Measurements from ENCODE around the gene COBL.
A peak's percentile ranks its signal among the peaks of the same experiment; 100 is the strongest.

COBL gene

GRCh38 chr7:51351661-51352060 lies 35.1 kb upstream of the COBL start:
- H3K79me1 ChIP-seq (ENCODE audit: low read depth, low read length): no peaks in the 10 kb centered on the region
- no peak overlapping the region for H2BK5ac ChIP-seq (ENCODE audit: low read length)
- no CpG with 5 or more reads among the region's 5 CpGs for WGBS, 2 donors (ENCODE audit: extremely low coverage in 2 of 2, insufficient read length in 2 of 2, insufficient replicate concordance in 1 of 2)
- no peak overlapping the region for H3K27ac ChIP-seq (replicated peaks; ENCODE audit: low read length)
- H3K27me3 ChIP-seq (ENCODE audit: control insufficient read depth in 3 of 3, insufficient read depth in 3 of 3, low read depth in 1 of 3, low read length in 3 of 3): no peaks in the 10 kb centered on the region
- H3K36me3 ChIP-seq (replicated peaks in 1 of 2; ENCODE audit: control insufficient read depth in 2 of 2, insufficient read depth in 2 of 2, low read length in 2 of 2): no peaks in the 10 kb centered on the region
- no peak overlapping the region for H4K8ac ChIP-seq (ENCODE audit: low read depth, low read length)
- no peak overlapping the region for H2AK5ac ChIP-seq (ENCODE audit: low read depth, low read length)
- H2BK15ac ChIP-seq (ENCODE audit: low read length): no peak overlapping the region
- no peaks in the 10 kb centered on the region for H3K9me3 ChIP-seq (replicated peaks in 1 of 2; ENCODE audit: control insufficient read depth in 2 of 2, insufficient read depth in 1 of 2, low read depth in 1 of 2, low read length in 2 of 2)
- H2AFZ ChIP-seq (ENCODE audit: low read length): no peak overlapping the region
- no peak overlapping the region for H3K4me2 ChIP-seq (ENCODE audit: insufficient read depth, low read length, poor library complexity, severe bottlenecking)
- H3K14ac ChIP-seq (ENCODE audit: low read length): no peak overlapping the region
- no peak overlapping the region for H2BK12ac ChIP-seq (ENCODE audit: low read length)
- H2BK120ac ChIP-seq (ENCODE audit: low read depth, low read length): no peak overlapping the region
- no peak overlapping the region for H4K91ac ChIP-seq (ENCODE audit: low read depth, low read length, poor library complexity)
- no peak overlapping the region for H3K23ac ChIP-seq (ENCODE audit: low read depth, low read length, poor library complexity)
- H3K4me3 ChIP-seq (ENCODE audit: low read length in 2 of 2): no peak overlapping the region
- H3K4ac ChIP-seq (ENCODE audit: low read length): no peak overlapping the region
- no peak overlapping the region for H3K9ac ChIP-seq (ENCODE audit: low read depth, low read length, poor library complexity)
- H3K18ac ChIP-seq (ENCODE audit: low read length): no peak overlapping the region
- DNase-seq (ENCODE audit: low spot score): no peak
- H3K4me1 ChIP-seq (ENCODE audit: control insufficient read depth in 2 of 2, insufficient read depth in 1 of 2, low read depth in 1 of 2, low read length in 2 of 2): peaks cover 0 to 2% of the 10 kb centered on the region in 2 donors

DNA sequence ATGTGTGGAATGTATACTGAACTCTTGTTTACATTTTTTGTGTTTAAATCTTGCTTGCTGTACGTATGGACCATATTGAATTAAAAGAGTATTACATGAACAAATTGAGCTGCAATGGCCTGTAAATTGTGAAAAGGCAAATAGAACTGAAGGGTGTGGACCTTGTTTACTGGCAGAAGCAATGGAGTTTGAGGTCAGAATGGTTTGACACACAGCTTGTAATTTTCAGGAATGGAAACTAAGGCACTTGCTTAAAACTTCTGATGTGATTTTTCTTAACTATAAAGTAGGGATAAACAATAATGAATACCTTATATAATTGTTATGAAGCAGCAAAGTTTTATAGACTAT lies 33.9 kb upstream of the COBL start:
- no peak overlapping the region for H4K8ac ChIP-seq (ENCODE audit: low read depth, low read length)
- H2BK15ac ChIP-seq (ENCODE audit: low read length): no peak overlapping the region
- H3K36me3 ChIP-seq (replicated peaks in 1 of 2; ENCODE audit: control insufficient read depth in 2 of 2, insufficient read depth in 2 of 2, low read length in 2 of 2): no peaks in the 10 kb centered on the region
- no peak overlapping the region for H2AK5ac ChIP-seq (ENCODE audit: low read depth, low read length)
- no peak overlapping the region for H3K18ac ChIP-seq (ENCODE audit: low read length)
- peaks cover 0 to 2% of the 10 kb centered on the region in 2 donors for H3K4me1 ChIP-seq (ENCODE audit: control insufficient read depth in 2 of 2, insufficient read depth in 1 of 2, low read depth in 1 of 2, low read length in 2 of 2)
- H4K91ac ChIP-seq (ENCODE audit: low read depth, low read length, poor library complexity): no peak overlapping the region
- H3K27me3 ChIP-seq (ENCODE audit: control insufficient read depth in 3 of 3, insufficient read depth in 3 of 3, low read depth in 1 of 3, low read length in 3 of 3): no peaks in the 10 kb centered on the region
- H3K4me3 ChIP-seq (ENCODE audit: low read length in 2 of 2): no peak overlapping the region
- H2AFZ ChIP-seq (ENCODE audit: low read length): no peak overlapping the region
- H3K9ac ChIP-seq (ENCODE audit: low read depth, low read length, poor library complexity): no peak overlapping the region
- H3K27ac ChIP-seq (replicated peaks; ENCODE audit: low read length): no peak overlapping the region
- H3K4ac ChIP-seq (ENCODE audit: low read length): no peak overlapping the region
- H3K23ac ChIP-seq (ENCODE audit: low read depth, low read length, poor library complexity): no peak overlapping the region
- no peak overlapping the region for H2BK5ac ChIP-seq (ENCODE audit: low read length)
- no peak overlapping the region for H3K14ac ChIP-seq (ENCODE audit: low read length)
- no CpG with 5 or more reads among the region's 1 CpG for WGBS, 2 donors (ENCODE audit: extremely low coverage in 2 of 2, insufficient read length in 2 of 2, insufficient replicate concordance in 1 of 2)
- H3K9me3 ChIP-seq (replicated peaks in 1 of 2; ENCODE audit: control insufficient read depth in 2 of 2, insufficient read depth in 1 of 2, low read depth in 1 of 2, low read length in 2 of 2): no peaks in the 10 kb centered on the region
- DNase-seq (ENCODE audit: low spot score): no peak
- no peak overlapping the region for H3K4me2 ChIP-seq (ENCODE audit: insufficient read depth, low read length, poor library complexity, severe bottlenecking)
- H2BK120ac ChIP-seq (ENCODE audit: low read depth, low read length): no peak overlapping the region
- no peaks in the 10 kb centered on the region for H3K79me1 ChIP-seq (ENCODE audit: low read depth, low read length)
- H2BK12ac ChIP-seq (ENCODE audit: low read length): no peak overlapping the region

DNA sequence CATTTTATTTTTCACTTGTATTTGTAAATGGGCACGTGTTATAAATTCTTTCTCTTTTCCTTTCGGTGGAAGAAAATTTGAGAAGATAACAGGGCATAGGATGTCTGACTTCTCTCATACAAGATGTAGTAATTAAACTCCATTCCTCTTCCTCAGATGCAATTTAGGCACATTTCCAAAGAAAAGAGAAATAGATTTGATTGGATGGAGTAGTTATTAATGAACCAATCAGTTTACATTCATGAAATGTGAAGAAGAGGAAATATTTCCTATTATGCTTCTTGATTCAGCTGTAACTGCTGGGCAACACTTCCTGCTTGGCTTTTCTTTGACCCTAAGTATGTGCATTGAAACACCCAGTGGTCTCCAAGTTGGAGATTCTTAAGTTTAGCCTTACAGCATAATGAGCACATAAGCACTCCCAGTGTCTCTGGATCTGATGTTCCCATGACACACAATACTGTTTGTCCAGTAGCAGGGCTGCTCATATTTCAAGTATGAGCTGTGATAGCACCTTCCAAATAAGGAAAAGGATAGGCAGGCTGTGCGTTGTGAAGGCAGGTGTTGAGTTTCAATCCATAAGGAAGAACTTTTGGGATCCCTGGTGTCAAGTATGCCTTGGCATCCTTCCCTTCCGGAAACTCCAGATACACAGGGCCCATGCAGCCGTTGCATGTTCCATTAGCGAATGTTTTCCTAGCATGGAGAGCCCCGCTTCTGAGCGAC lies 33.4 kb upstream of the COBL start:
- Histone ChIP-seq H2BK5ac (ENCODE audit: low read length) (no peak overlapping the region), H3K9ac (ENCODE audit: low read depth, low read length, poor library complexity) (no peak overlapping the region), H3K9me3 (replicated peaks in 1 of 2; ENCODE audit: control insufficient read depth in 2 of 2, insufficient read depth in 1 of 2, low read depth in 1 of 2, low read length in 2 of 2) (no peaks in the 10 kb centered on the region), H4K8ac (ENCODE audit: low read depth, low read length) (no peak overlapping the region), H2BK120ac (ENCODE audit: low read depth, low read length) (no peak overlapping the region), H3K4me3 (ENCODE audit: low read length in 2 of 2) (no peak overlapping the region), H3K4me2 (ENCODE audit: insufficient read depth, low read length, poor library complexity, severe bottlenecking) (no peak overlapping the region), H2AK5ac (ENCODE audit: low read depth, low read length) (no peak overlapping the region), H4K91ac (ENCODE audit: low read depth, low read length, poor library complexity) (no peak overlapping the region), H3K36me3 (replicated peaks in 1 of 2; ENCODE audit: control insufficient read depth in 2 of 2, insufficient read depth in 2 of 2, low read length in 2 of 2) (no peaks in the 10 kb centered on the region), H3K18ac (ENCODE audit: low read length) (no peak overlapping the region), H2BK15ac (ENCODE audit: low read length) (no peak overlapping the region), H3K27me3 (ENCODE audit: control insufficient read depth in 3 of 3, insufficient read depth in 3 of 3, low read depth in 1 of 3, low read length in 3 of 3) (no peaks in the 10 kb centered on the region), H3K4ac (ENCODE audit: low read length) (no peak overlapping the region), H3K4me1 (ENCODE audit: control insufficient read depth in 2 of 2, insufficient read depth in 1 of 2, low read depth in 1 of 2, low read length in 2 of 2) (peaks cover 0 to 2% of the 10 kb centered on the region in 2 donors), H3K27ac (replicated peaks; ENCODE audit: low read length) (no peak overlapping the region), H3K23ac (ENCODE audit: low read depth, low read length, poor library complexity) (no peak overlapping the region), H2BK12ac (ENCODE audit: low read length) (no peak overlapping the region), H3K14ac (ENCODE audit: low read length) (no peak overlapping the region), H3K79me1 (ENCODE audit: low read depth, low read length) (no peaks in the 10 kb centered on the region), H2AFZ (ENCODE audit: low read length) (no peak overlapping the region)
- WGBS, 2 donors (ENCODE audit: extremely low coverage in 2 of 2, insufficient read length in 2 of 2, insufficient replicate concordance in 1 of 2): no CpG with 5 or more reads among the region's 8 CpGs
- DNase-seq (ENCODE audit: low spot score): no peak

GRCh38 chr7:51346126-51346525 lies 29.5 kb upstream of the COBL start:
- Histone ChIP-seq H2BK120ac (ENCODE audit: low read depth, low read length) (no peak overlapping the region), H2BK12ac (ENCODE audit: low read length) (no peak overlapping the region), H3K4me2 (ENCODE audit: insufficient read depth, low read length, poor library complexity, severe bottlenecking) (no peak overlapping the region), H2BK5ac (ENCODE audit: low read length) (no peak overlapping the region), H3K27ac (replicated peaks; ENCODE audit: low read length) (no peak overlapping the region), H3K18ac (ENCODE audit: low read length) (peak overlapping the region; percentile 12), H3K4ac (ENCODE audit: low read length) (no peak overlapping the region), H2BK15ac (ENCODE audit: low read length) (no peak overlapping the region), H3K9ac (ENCODE audit: low read depth, low read length, poor library complexity) (no peak overlapping the region), H3K23ac (ENCODE audit: low read depth, low read length, poor library complexity) (no peak overlapping the region), H3K27me3 (ENCODE audit: control insufficient read depth in 3 of 3, insufficient read depth in 3 of 3, low read depth in 1 of 3, low read length in 3 of 3) (no peaks in the 10 kb centered on the region), H4K91ac (ENCODE audit: low read depth, low read length, poor library complexity) (no peak overlapping the region), H3K36me3 (replicated peaks in 1 of 2; ENCODE audit: control insufficient read depth in 2 of 2, insufficient read depth in 2 of 2, low read length in 2 of 2) (no peaks in the 10 kb centered on the region), H2AFZ (ENCODE audit: low read length) (no peak overlapping the region), H4K8ac (ENCODE audit: low read depth, low read length) (no peak overlapping the region), H3K4me1 (ENCODE audit: control insufficient read depth in 2 of 2, insufficient read depth in 1 of 2, low read depth in 1 of 2, low read length in 2 of 2) (peaks cover 0 to 2% of the 10 kb centered on the region in 2 donors), H3K79me1 (ENCODE audit: low read depth, low read length) (no peaks in the 10 kb centered on the region), H3K9me3 (replicated peaks in 1 of 2; ENCODE audit: control insufficient read depth in 2 of 2, insufficient read depth in 1 of 2, low read depth in 1 of 2, low read length in 2 of 2) (no peaks in the 10 kb centered on the region), H3K4me3 (ENCODE audit: low read length in 2 of 2) (no peak overlapping the region), H2AK5ac (ENCODE audit: low read depth, low read length) (no peak overlapping the region), H3K14ac (ENCODE audit: low read length) (no peak overlapping the region)
- no peak for DNase-seq (ENCODE audit: low spot score)
- no CpG with 5 or more reads among the region's 3 CpGs for WGBS, 2 donors (ENCODE audit: extremely low coverage in 2 of 2, insufficient read length in 2 of 2, insufficient replicate concordance in 1 of 2)
